Endothelial cell of umbilical vein (primary cell): Measurements from ENCODE around the gene TMEM213.

Experiments used
- EZH2 ChIP-seq: IDR thresholded peaks from 2 replicates; pipeline ENCODE4 v1.6.1; 2012; ENCODE audit warnings: borderline replicate concordance, low read depth, mild to moderate bottlenecking, moderate library complexity, low read length, inconsistent platforms; ENCODE audit not compliant: severe bottlenecking
- MAX ChIP-seq: IDR thresholded peaks from 2 replicates; pipeline ENCODE4 v1.6.1; 2011; ENCODE audit not compliant: insufficient read depth, insufficient read length
- MYC ChIP-seq: IDR thresholded peaks from one replicate; pipeline ENCODE4 v1.6.1; 2011; ENCODE audit warnings: mild to moderate bottlenecking, low read depth, low read length
- POLR2A ChIP-seq: IDR thresholded peaks from 2 replicates; pipeline ENCODE4 v1.6.1; 2012; ENCODE audit warnings: low read depth, mild to moderate bottlenecking, control low read depth, low read length
- POLR2AphosphoS5 ChIP-seq: IDR thresholded peaks from 2 replicates; pipeline ENCODE4 v1.6.1; 2012; ENCODE audit warnings: low read depth, mild to moderate bottlenecking, control low read depth, low read length, moderate library complexity; ENCODE audit not compliant: insufficient read depth
- TF ChIP-seq, protein P1 (sequence below), 2 donors: IDR thresholded peaks; 1 replicate in 1 of 2; 2 replicates in 1 of 2; pipeline ENCODE4 v1.5.1; 2011; ENCODE audit warnings: low read length in 2 of 2, mild to moderate bottlenecking in 2 of 2, moderate library complexity in 2 of 2, control low read depth in 1 of 2, inconsistent platforms in 1 of 2, low read depth in 1 of 2; ENCODE audit not compliant: insufficient read depth in 1 of 2; ENCODE audit errors: extremely low read depth in 1 of 2

DNA sequence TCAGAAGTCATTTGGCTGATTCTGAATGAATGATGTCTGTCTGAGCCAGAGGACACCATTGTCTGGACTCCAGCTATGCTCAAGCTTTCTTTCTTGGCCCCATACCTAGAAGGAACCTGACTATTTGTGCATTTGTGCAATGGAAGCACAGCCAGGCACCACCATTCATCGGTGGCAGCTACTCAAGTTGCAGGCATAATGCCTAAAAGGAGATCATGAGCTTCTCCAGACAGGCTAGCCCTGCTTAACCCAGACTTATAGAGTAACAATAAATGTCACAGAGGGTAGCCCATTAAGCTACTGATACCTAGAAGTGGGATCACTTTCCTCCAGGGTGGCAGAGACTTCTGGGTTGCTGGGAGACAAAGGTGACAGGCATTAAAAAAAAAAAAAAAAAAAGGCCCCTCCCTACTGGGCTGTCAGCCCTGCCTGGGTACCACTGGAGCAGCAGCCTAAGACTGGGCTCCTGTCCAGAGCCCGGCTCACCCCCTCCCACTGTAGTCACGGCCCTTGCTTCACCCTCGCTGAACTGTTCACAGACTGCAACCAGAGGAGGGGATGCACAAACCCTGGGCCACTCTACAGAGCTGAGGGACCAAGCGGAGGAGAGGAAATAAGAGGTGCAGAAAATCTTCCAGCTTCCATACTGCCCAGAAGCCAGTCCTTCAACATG, 75.6 kb downstream of the TMEM213 start:
- TF ChIP-seq, protein P1, sequence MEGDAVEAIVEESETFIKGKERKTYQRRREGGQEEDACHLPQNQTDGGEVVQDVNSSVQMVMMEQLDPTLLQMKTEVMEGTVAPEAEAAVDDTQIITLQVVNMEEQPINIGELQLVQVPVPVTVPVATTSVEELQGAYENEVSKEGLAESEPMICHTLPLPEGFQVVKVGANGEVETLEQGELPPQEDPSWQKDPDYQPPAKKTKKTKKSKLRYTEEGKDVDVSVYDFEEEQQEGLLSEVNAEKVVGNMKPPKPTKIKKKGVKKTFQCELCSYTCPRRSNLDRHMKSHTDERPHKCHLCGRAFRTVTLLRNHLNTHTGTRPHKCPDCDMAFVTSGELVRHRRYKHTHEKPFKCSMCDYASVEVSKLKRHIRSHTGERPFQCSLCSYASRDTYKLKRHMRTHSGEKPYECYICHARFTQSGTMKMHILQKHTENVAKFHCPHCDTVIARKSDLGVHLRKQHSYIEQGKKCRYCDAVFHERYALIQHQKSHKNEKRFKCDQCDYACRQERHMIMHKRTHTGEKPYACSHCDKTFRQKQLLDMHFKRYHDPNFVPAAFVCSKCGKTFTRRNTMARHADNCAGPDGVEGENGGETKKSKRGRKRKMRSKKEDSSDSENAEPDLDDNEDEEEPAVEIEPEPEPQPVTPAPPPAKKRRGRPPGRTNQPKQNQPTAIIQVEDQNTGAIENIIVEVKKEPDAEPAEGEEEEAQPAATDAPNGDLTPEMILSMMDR (IDR thresholded peaks at IDR 0.05; ENCODE audit: extremely low read depth in 1 of 2, insufficient read depth in 1 of 2, low read depth in 1 of 2, low read length in 2 of 2): no peak
- TF ChIP-seq MAX: no peak
- no peak for TF ChIP-seq POLR2A
- TF ChIP-seq POLR2AphosphoS5: no peak
- TF ChIP-seq EZH2: no peak
- TF ChIP-seq MYC: no peak
